Activated CD8-positive, alpha-beta memory T cell treated with anti-CD3 and anti-CD28 coated beads, Interleukin-2, amount 50 U/mL, for 1 hour (primary cell): ENCODE measurements around the gene PTPRM.

ENCODE experiments used
- DNase-seq: peaks from one replicate; pipeline ENCODE4 v3.0.0-alpha.2; 2020; ENCODE audit errors: extremely low read depth

The PTPRM gene

GRCh38 chr18:8362863-8363262 is 795.7 kb downstream of the PTPRM start:
- DNase-seq: no peak

DNA sequence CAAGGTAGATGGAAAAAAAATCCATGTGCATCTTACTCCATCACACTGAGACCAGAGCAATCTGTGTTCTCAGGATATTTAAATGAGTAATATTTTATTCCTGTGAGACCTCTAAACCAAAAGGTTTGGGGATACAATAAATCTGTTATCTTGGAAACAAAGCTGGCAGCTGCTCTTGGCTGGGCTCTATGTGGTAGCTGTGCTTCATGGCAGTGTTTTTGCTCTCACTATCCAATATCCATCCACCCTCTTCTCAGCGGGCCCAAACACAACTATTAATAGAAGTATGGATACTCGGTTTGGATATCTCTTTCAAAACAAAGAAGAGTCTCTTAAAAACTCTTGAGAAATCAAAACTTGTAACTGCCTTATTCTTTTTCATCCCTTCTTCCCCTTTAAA is 797.3 kb downstream of the PTPRM start:
- no peak for DNase-seq

DNA sequence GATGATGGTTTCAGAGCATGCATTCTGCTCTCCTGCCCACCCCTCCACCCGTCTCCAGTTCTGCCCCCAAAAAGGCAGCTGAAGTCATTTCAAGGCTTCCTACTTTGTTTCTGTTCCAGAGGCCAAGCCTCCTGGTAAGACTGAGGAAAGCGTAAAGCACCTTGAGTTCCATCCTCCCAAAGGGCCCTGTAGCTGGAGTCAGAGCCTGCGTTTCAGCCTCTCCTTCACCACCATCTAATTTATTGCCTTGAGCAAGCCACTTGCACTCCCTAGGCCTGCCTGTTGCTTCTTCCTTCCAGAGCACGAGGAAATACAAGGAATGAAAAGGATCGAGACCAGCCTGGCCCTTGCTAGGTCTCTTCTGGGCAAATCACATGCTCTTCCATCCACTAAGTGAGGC is 797.9 kb downstream of the PTPRM start:
- no peak for DNase-seq

- DNase-seq: no peak
These were observed 798.4 kb downstream of the PTPRM start for GRCh38 chr18:8365528-8365927.

- no peak for DNase-seq
These were observed 799.0 kb downstream of the PTPRM start for GRCh38 chr18:8366070-8366469.

DNA sequence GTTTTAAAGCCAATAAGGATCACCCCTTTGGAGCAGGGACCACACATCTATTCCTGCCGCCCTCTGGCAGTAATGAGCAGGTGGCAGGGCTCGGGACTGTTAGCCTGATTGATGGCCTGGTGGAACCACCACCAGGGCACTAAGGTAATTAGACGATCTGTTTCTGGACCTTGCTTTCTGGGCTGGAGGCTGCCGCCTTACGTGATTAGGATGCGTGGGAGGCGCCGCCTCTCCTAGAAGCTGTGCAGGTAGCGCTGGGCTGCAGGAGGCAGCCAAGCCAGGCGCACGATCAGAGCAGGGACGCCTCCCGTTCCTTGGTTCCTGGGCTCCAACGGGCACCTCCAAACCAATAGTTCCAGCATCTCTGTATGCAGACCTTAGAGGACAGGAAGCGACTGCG is 799.5 kb downstream of the PTPRM start:
- DNase-seq: no peak

DNA sequence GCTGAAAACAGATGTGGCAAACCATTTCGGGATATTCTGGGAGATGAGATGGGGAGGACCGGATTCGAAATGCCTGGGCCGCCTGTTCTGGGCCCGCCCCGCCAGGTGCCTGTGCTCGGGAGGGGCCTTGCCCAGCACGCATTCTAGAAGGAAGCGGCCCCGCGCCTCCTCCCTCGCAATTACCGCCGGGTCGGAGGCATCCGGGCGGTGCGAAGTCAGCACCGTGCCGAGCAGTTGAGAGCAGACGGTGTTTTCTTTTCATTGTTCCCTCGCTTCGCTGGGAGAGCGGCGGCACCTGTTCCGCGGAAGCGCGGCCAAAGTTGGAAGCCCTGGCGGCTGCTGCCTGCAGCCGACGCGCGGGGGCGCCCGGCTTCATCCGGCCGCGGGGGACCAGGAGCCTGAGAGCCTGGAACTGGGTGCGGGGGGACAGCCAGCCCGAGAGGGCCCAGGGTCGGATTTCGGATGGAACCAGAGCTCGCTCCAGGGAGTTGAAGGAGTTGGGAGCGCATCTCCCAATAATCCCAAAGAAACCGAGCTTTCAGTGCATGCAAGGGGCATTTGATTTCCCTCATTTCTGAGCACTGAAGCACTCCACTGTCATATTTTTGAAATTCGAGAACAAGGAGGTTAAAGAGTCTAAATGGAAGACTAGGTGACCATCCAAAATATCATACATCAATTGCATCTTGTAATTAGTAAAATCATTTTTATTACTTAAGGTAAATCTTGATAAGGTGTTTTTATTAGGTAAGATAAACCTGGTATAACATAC is 800.3 kb downstream of the PTPRM start:
- DNase-seq: no peak

- no peak for DNase-seq
These were observed 801.5 kb downstream of the PTPRM start for GRCh38 chr18:8368512-8369217.

DNA sequence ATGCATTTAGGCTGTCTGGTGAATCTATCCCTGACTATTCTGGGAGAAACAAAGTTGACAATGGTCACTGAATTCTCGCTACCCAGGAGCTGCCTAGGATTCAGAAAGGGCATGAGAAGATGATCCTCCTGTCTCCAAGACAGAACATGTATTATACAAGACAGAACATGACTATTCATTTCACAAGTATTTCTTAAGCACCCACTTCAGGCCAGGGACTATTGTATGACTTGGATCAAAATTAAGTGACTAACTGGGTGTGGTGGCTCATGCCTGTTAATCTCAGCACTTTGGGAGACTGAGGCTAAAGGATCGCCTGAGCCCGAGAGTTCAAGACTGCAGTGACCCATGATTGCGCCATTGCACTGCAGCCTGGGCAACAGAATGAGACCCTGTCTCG is 806.4 kb downstream of the PTPRM start:
- DNase-seq: no peak

DNA sequence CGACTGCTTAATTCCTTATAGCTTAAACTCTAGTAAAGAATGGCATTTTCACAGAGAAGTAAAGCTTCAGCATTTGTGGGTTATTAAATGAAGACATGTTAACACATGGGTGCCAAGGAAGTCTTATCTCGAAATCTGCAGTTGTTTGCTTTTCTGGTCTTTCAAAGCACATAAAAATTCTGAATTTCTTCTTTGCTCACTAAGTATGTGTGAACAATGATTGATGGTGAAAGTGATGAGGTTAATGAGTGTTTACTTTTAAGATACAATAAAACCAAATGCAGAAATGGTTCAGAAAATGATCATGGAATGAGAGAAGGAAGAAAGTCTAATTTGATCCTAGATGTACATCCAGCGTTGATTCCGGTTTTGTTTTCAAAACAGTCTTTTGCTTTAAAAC is 807.6 kb downstream of the PTPRM start:
- no peak for DNase-seq

DNA sequence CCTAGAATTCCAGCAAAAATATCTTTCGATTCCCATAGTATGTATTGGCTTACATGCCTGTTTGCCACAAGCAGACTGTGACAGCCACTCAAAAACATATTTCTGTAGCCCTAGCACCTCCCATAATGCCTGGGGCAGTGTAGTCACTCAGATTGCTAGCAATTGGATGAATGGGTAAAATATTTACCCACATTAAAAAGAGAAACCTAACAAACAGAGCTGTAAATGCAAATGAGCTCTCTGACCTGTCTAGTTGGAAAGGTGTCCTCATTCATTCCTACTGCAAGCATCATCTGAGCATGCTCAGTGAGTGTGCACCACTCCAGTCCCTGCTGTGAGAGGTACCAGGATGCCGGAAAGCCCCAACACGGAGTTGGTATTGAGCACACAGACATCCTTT is 808.1 kb downstream of the PTPRM start:
- no peak for DNase-seq

GRCh38 chr18:8376113-8376512 is 809.0 kb downstream of the PTPRM start:
- no peak for DNase-seq

DNA sequence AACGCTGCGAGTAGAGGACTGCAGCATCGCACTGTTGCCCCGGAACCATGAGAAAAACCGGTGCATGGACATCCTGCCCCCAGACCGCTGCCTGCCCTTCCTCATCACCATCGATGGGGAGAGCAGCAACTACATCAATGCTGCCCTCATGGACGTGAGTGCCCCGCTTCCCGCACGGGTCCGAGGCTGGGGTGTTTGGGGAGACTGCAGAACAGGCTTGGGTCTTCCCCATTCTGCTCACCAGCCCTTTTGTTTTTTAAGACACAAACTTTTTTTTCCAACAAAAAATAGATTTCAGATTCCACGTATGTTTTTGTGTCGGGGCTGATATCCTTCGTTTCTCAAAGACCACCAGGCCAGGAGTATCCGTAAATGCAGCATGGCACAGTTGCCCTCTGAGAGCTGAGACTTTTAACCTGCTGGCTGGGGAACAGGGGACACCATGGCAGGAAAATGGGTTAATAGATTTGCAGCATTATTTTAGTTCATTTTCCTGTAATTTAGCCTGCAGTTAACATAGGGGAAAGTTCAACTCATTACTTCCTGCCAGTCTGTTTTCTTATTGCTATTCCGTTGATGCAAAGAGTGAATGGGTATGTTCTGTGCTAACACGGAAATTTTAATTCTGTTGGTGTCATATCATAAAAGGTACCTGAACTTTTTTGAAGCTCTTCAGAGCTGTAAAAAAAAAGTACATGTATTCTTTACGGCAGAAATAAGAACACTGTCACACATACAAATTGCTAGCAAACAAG is 812.2 kb downstream of the PTPRM start:
- no peak for DNase-seq

DNA sequence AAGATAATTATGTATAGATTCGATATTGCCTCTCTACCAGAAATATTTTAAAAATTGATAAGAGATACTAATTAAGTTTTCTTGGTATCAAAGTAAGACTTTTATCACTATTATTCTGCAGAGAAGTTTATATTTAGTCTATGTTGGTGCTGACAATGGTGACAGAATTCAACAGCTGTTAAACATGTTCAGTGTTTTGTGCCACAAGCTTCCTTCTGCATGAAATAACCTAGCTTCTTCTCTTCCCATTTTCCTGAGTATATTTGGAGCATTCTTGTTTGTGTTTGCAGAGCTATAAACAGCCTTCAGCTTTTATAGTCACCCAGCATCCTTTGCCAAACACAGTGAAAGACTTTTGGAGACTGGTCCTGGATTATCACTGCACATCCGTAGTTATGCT is 812.9 kb downstream of the PTPRM start:
- no peak for DNase-seq

- DNase-seq: no peak
These were observed 813.8 kb downstream of the PTPRM start for GRCh38 chr18:8380926-8381325.

DNA sequence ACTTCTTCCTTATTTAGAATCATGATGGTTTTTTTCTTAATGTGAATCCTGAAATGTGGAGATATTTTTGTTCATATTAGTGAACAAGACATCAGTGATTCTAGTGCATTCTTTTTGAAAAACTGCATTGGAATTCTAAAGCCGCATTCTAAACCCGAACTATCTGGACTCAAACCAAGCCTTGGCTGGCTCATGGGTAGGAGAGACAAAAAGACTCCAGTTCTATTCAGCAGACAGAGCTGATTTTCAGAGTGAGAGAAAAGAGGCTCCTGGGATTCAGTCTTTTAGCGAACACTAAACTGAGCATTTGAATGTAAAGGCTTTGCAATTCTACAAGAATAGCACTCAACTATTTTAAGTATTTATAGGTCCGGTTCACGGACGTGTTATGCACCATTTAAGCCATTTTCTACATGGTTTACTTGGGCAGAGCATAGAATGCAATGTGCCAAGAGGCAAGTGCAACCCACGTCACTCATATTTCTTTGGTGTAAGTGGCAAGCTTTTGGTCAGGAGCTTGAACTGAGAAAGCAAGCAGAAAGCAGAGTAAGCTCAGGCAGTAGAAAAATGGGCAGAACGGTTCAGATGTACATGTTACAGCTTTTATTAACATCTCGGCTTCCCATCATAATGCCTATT is 814.8 kb downstream of the PTPRM start:
- DNase-seq: no peak

DNA sequence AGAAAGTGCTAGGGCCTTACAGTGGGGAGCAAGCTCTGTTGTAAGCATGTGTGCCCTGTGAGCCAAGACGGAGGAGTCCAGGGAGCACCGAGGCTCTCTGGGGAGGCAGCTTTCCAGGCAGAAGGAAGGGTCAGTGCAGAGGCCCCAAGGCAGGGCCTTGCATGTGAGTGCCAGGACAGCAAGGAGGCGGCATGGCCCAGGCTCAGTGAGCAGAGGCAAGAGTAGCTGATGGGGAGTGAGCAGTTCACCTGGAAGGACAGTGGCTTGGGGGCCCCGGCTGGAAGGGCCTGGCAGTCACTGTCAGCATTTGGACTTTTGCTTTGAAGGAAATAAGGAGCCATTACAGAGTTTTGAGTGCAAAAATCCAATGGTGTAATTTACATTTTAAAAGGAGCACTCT is 818.3 kb downstream of the PTPRM start:
- DNase-seq: no peak

DNA sequence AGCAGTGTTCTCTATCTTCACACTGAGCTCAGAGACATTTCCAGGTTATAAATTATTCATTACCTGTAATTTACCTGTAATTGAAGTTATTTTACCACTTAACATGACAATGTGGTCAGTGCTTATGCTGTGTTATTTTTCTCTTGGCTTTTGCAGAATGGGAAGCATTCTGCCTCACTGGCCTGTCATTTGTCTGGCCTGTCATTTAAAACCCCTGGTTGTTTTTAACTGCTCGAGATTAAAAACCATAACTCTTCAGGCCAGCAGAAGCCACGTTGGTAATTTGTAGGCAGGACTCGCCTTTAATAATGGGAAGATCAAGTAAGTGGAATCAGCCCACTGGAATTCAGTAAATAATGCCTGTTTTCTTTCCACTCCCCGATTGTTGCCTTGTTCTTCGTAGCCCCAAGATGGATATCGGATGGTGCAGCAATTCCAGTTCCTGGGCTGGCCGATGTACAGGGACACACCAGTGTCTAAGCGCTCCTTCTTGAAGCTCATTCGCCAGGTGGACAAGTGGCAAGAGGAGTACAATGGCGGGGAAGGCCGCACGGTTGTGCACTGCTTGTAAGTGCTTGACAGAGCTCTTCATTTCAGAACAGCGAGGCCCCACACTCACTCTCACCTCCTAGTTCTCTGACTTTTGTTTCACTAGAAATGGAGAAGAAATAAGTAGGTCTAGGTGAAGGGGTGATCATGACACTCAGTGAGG is 819.7 kb downstream of the PTPRM start:
- DNase-seq: no peak

GRCh38 chr18:8389391-8390340 is 822.5 kb downstream of the PTPRM start:
- DNase-seq: no peak

DNA sequence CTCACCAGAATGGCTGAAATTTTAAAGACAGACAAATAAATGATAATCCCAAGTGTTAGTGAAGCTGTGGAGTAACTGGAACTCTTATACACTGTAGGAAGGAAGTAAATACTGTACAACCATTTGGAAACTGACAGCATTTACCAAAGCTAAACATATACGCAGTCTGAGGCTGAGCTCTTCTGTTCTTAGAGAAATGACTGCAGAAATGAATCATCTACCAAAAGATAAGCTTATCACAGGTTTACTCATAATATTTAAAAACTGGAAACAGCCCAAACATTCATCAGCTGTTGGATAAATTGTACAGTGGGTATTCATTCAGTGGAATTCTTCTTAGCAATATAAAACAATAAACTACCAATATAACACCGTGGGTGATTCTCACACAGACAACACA is 824.0 kb downstream of the PTPRM start:
- DNase-seq: no peak

- DNase-seq: no peak
These were observed 829.1 kb downstream of the PTPRM start for GRCh38 chr18:8396254-8396653.
